K562 (cell line): ENCODE measurements around the gene SLC34A1. TPM values are rescaled to one million over a fixed set of nuclear protein-coding genes. Genes with fewer than 3 reads are reported as not detected.

Experiments
- ATAC-seq: fragments of 200-7000 bp; cut with Tn5 transposase; 3 replicates; pipeline ENCODE4 v1.9.1; 2020; ENCODE audit warnings: moderate library complexity
- BruUV-seq: library from RNA; stranded (reverse); fragments of 400-500 nt; replicated peaks from 2 replicates; lab custom pipeline; 2021; lab: Mats Ljungman, UMichigan
- CTCF ChIA-PET: fragments of 300-600 bp; formaldehyde crosslinking; extraction: SDS; loops from one replicate; lab custom pipeline; 2021; ENCODE audit warnings: low intra/inter-chr PET ratio; lab: Yijun Ruan, JAX
- POLR2A ChIA-PET: fragments of 300-600, 350-650 bp; sonication (Branson Sonifier 250); formaldehyde crosslinking; extraction: SDS; loops from one replicate; lab custom pipeline; 2021; ENCODE audit warnings: antibody characterized with exemption, inconsistent platforms; lab: Yijun Ruan, JAX
- DNase-seq, 4 experiments: peaks; one replicate each; pipeline versions ENCODE4 v3.0.0 to v3.0.0-alpha.2; 2011 to 2018; ENCODE audit warnings: low spot score in 3 of 4, mixed read lengths in 3 of 4; ENCODE audit errors: extremely low read depth in 1 of 4
- FAIRE-seq: peaks from 2 replicates; lab custom pipeline; 2011; peaks lifted over from hg19 to GRCh38; lab: Jason Lieb, UNC
- H2AFZ ChIP-seq: 2 replicates; pipeline ENCODE4 v1.6.0; 2011; ENCODE audit warnings: low read depth, low read length, control low read depth, inconsistent platforms
- H3K27ac ChIP-seq: fragments of 200-600 bp; 3 replicates; pipeline ENCODE4 v1.8.0; 2011; ENCODE audit warnings: low read depth, mild to moderate bottlenecking, control low read depth, inconsistent platforms, low read length, moderate library complexity, mixed read lengths; ENCODE audit errors: extremely low read depth
- H3K27me3 ChIP-seq, 2 experiments: fragments of 300-600 bp in 1 of 2; 2 replicates in 1 of 2; 3 replicates in 1 of 2; pipeline versions ENCODE4 v1.6.0 to v1.8.0; 2011; ENCODE audit warnings: inconsistent platforms in 2 of 2, low read length in 2 of 2, mild to moderate bottlenecking in 1 of 2, mixed read lengths in 1 of 2, moderate library complexity in 1 of 2; ENCODE audit not compliant: control insufficient read depth in 2 of 2, insufficient read depth in 2 of 2
- H3K36me3 ChIP-seq: fragments of 300-600 bp; 3 replicates; pipeline ENCODE4 v1.8.0; 2011; ENCODE audit warnings: mild to moderate bottlenecking, low read length, inconsistent platforms; ENCODE audit not compliant: control insufficient read depth, insufficient read depth
- H3K4me1 ChIP-seq, 2 experiments: fragments of 200-600 bp in 1 of 2; replicated peaks in 1 of 2; 2 replicates in 1 of 2; 3 replicates in 1 of 2; pipeline versions ENCODE4 v1.5.1 to v1.8.0; 2011; ENCODE audit warnings: inconsistent platforms in 2 of 2, low read length in 2 of 2, mild to moderate bottlenecking in 1 of 2, mixed read lengths in 1 of 2, moderate library complexity in 1 of 2; ENCODE audit not compliant: control insufficient read depth in 2 of 2, insufficient read depth in 2 of 2
- H3K4me2 ChIP-seq: 2 replicates; pipeline ENCODE4 v1.6.1; 2011; ENCODE audit warnings: low read length, control low read depth, inconsistent platforms, mixed read lengths; ENCODE audit not compliant: insufficient read depth
- H3K4me3 ChIP-seq: fragments of 200-600 bp; sonication (generic), shearing (Covaris generic); 2 replicates; pipeline ENCODE4 v1.5.1; 2016; ENCODE audit warnings: control low read depth, inconsistent platforms
- H3K79me2 ChIP-seq: fragments of 200-600 bp; 3 replicates; pipeline ENCODE4 v1.8.0; 2011; ENCODE audit warnings: low read length, inconsistent platforms; ENCODE audit not compliant: control insufficient read depth, insufficient read depth
- H3K9ac ChIP-seq, 2 experiments: 2 replicates each; pipeline versions ENCODE4 v1.6.0 to v1.6.1; 2011; ENCODE audit warnings: low read depth in 2 of 2, low read length in 2 of 2, control low read depth in 1 of 2, inconsistent platforms in 1 of 2, mild to moderate bottlenecking in 1 of 2, mixed read lengths in 1 of 2; ENCODE audit not compliant: insufficient read depth in 1 of 2
- H3K9me1 ChIP-seq: one replicate; pipeline ENCODE4 v1.6.0; 2011; ENCODE audit warnings: inconsistent platforms, mild to moderate bottlenecking, low read length, moderate library complexity; ENCODE audit not compliant: control insufficient read depth, insufficient read depth
- H3K9me3 ChIP-seq: replicated peaks from 2 replicates; pipeline ENCODE4 v1.5.1; 2011; ENCODE audit warnings: low read depth, low read length, inconsistent platforms; ENCODE audit not compliant: control insufficient read depth, insufficient read depth
- H4K20me1 ChIP-seq: replicated peaks from 2 replicates; pipeline ENCODE4 v1.6.1; 2011; ENCODE audit warnings: low read length, inconsistent platforms, mixed read lengths; ENCODE audit not compliant: control insufficient read depth, insufficient read depth
- ARNT ChIP-seq, 2 experiments: fragments of 450-650 bp; IDR thresholded peaks; 2 replicates each; pipeline ENCODE4 v1.6.1; 2016; ENCODE audit warnings: mild to moderate bottlenecking in 1 of 2
- BRD9 ChIP-seq: fragments of 450-650 bp; IDR thresholded peaks from 2 replicates; pipeline ENCODE4 v1.6.1; 2018; ENCODE audit warnings: low read depth; ENCODE audit not compliant: partially characterized antibody
- CC2D1A ChIP-seq: fragments of 450-650 bp; IDR thresholded peaks from 2 replicates; pipeline ENCODE4 v1.6.1; 2017; ENCODE audit warnings: mild to moderate bottlenecking
- E4F1 ChIP-seq: fragments of 250-450 bp; sonication (Bioruptor Pico); IDR thresholded peaks from 2 replicates; pipeline ENCODE4 v1.5.0; 2021; ENCODE audit warnings: mild to moderate bottlenecking, borderline replicate concordance
- ELF4 ChIP-seq: fragments of 450-650 bp; formaldehyde crosslinking; IDR thresholded peaks from 2 replicates; pipeline ENCODE4 v1.4.0; 2022; ENCODE audit warnings: missing genetic modification characterization
- GMEB1 ChIP-seq: fragments of 250-450 bp; sonication (Bioruptor Pico); IDR thresholded peaks from 2 replicates; pipeline ENCODE4 v1.4.0; 2020; ENCODE audit warnings: mild to moderate bottlenecking
- MLX ChIP-seq, 2 experiments: fragments of 450-650 bp in 1 of 2; sonication (generic) in 1 of 2; formaldehyde crosslinking; conservative IDR thresholded peaks; 2 replicates each; pipeline versions ENCODE4 v1.4.0 to v1.8.1; 2020 to 2022; ENCODE audit warnings: mild to moderate bottlenecking in 1 of 2, missing genetic modification reagents in 1 of 2
- PHF20 ChIP-seq: fragments of 450-650 bp; IDR thresholded peaks from 2 replicates; pipeline ENCODE4 v1.6.1; 2018; ENCODE audit not compliant: partially characterized antibody
- SAFB ChIP-seq: fragments of 200-400 bp; formaldehyde crosslinking; IDR thresholded peaks from 2 replicates; pipeline ENCODE4 v1.6.1; 2017; ENCODE audit warnings: low read depth, low read length, borderline replicate concordance
- TAF9B ChIP-seq: fragments of 450-650 bp; IDR thresholded peaks from 2 replicates; pipeline ENCODE4 v1.6.1; 2018; ENCODE audit warnings: mild to moderate bottlenecking; ENCODE audit not compliant: partially characterized antibody
- XRCC5 ChIP-seq: fragments of 200-400 bp; formaldehyde crosslinking; IDR thresholded peaks from 2 replicates; pipeline ENCODE4 v1.6.1; 2017; ENCODE audit warnings: low read depth, mild to moderate bottlenecking, low read length
- ZFP36 ChIP-seq: fragments of 150-350 bp; IDR thresholded peaks from 2 replicates; pipeline ENCODE4 v1.6.1; 2018; ENCODE audit warnings: low read length, low read depth; ENCODE audit not compliant: partially characterized antibody
- ZNF586 ChIP-seq: fragments of 450-650 bp; formaldehyde crosslinking; conservative IDR thresholded peaks from 2 replicates; pipeline ENCODE4 v1.4.0; 2020; ENCODE audit warnings: mild to moderate bottlenecking, moderate library complexity
- ZNF695 ChIP-seq: fragments of 450-650 bp; formaldehyde crosslinking; IDR thresholded peaks from 2 replicates; pipeline ENCODE4 v1.4.0; 2020; ENCODE audit warnings: mild to moderate bottlenecking, moderate library complexity
- WGBS: fragments of 100-300 bp; shearing (Covaris generic); methylation state at CpG from one replicate; pipeline ENCODE4 v1.1.6; 2016; ENCODE audit warnings: low coverage, mixed read lengths; ENCODE audit not compliant: insufficient coverage; ENCODE audit errors: missing lambda C conversion rate; 5-methylcytosine and 5-hydroxymethylcytosine counted together
- in situ Hi-C: fragments of 300-500 bp; cut with MboI; formaldehyde crosslinking; loops from 4 replicates; pipeline ENCODE4 v1.15.0; 2018; ENCODE audit warnings: inconsistent platforms, mixed read lengths
- intact Hi-C: fragments of 100-400 bp; cut with micrococcal nuclease; formaldehyde crosslinking; loops from 2 replicates; pipeline ENCODE4 v1.14.2; 2022
- polyA plus RNA-seq, 8 experiments: library from polyadenylated mRNA; depleted of rRNA in 4 of 8; stranded (reverse) in 5 of 8; unstranded in 3 of 8; fragments of >200 nt; fragmentation: Nextera tagmentation in 2 of 8; fragmentation: Illumina TruSeq in 1 of 8; extraction: Ambion mirVana in 2 of 8; extraction: Trizol in 1 of 8; gene quantifications; 2 replicates each; pipeline versions ENCODE4 v1.2.1 to v1.2.3, GENCODE V29; 2011 to 2014; ENCODE audit warnings: inconsistent platforms in 1 of 8, missing spikeins in 1 of 8
- total RNA-seq, 7 experiments: library from RNA; depleted of rRNA in 6 of 7; stranded (reverse); fragments of >200 nt in 6 of 7; fragmentation: Illumina TruSeq in 2 of 7; extraction: Trizol in 2 of 7; gene quantifications; 2 replicates each; pipeline versions ENCODE4 v1.2.1 to v1.2.3, GENCODE V29; 2011 to 2021; ENCODE audit warnings: low replicate concordance in 1 of 7

The SLC34A1 gene
- total and polyA plus RNA-seq, 9 of the 15 experiments (the other 6 are each of a cell fraction or from before 2014, with no cell fraction given) = not detected

- CTCF ChIA-PET = no interaction called here
- Histone ChIP-seq H3K79me2 (peaks cover 14% of the 10 kb centered on the region), H4K20me1 (no peaks in the 10 kb centered on the region), H3K9me3 (no peaks in the 10 kb centered on the region), H3K27ac (peak overlapping the region; percentile 67; the same call in 2 of the 3 replicates), H3K4me3 (peak overlapping the region; percentile 45), H2AFZ (peak overlapping the region; percentile 94), H3K9ac (peak overlapping the region in 1 of 2 experiments; percentile 93; a peak in 1 of 4 replicates), H3K9me1 (no peaks in the 10 kb centered on the region), H3K4me2 (peak overlapping the region; percentile 80), H3K27me3 (no peaks in the 10 kb centered on the region), H3K36me3 (peaks cover 5% of the 10 kb centered on the region; the same call in 2 of the 3 replicates), H3K4me1 (peaks cover 51 to 77% of the 10 kb centered on the region in 2 experiments)
- DNase-seq = no peak
- intact Hi-C loops = loop anchor here (10.0 kb wide), 1 partner anchor 249 kb away; no protein-coding TSS in a partner anchor
- no peak for ATAC-seq
- in situ Hi-C loops = no loop called here
- POLR2A ChIA-PET = interaction anchor here (0.7 to 3.0 kb wide), 3 partner anchors 9 to 130 kb away, joined by 3 to 13 read pairs (median 4); partner anchors contain the start of gene LMAN2
- no TSS peak for BruUV-seq
- FAIRE-seq = peak; percentile 69
- 14% methylated on average over 10 of the region's 10 CpGs for WGBS
- TF ChIP-seq MLX (CRISPR knock-in tag; conservative IDR thresholded peaks at IDR 0.05) (no peak), ARNT (IDR thresholded peaks at IDR 0.05) (peak; percentile 41 to 86; a peak in 1 of 4 replicates), XRCC5 (0 out of 2 replicates have a peak, but pooled peaks have one; percentile 38), ELF4 (no peak), E4F1 (CRISPR knock-in tag) (no peak), ZNF695 (CRISPR knock-in tag) (no peak), ZFP36 (peak; percentile 97), GMEB1 (CRISPR knock-in tag) (no peak), BRD9 (peak; percentile 87), PHF20 (peak; percentile 26), TAF9B (no peak), ZNF586 (CRISPR knock-in tag) (no peak), SAFB (no peak), CC2D1A (peak; percentile 53; the same call in 1 of the 2 replicates)
These were observed 20.7 kb upstream of the SLC34A1 start for GRCh38 chr5:177363565-177363964.
